ENCODE data around the gene PPFIBP1.
"Not testable (repeated sequence)": the region's sequence is repeated elsewhere in the genome, so short reads cannot be mapped to it uniquely, and the experiment has no call there.

PPFIBP1 gene

DNA sequence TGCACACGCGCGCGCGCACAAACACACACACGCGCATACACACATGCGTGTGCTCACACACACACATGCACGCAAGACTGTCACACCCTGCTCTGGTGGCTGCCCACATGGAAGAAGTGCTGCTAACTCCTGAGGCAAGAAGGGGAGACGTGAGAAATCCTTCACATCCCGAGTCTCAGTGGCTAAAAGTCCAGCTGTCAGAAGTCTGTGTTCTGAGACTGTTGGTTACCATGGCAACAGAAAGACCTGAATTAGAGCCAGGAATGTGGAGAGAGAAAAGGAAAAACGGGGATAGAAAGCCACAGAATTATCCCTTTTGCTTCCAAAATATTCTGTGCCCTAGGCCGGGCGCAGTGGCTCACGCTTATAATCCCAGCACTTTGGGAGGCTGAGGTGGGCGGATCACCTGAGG lies 71.2 kb downstream of the PPFIBP1 start:
- no peak for DNase-seq

DNA sequence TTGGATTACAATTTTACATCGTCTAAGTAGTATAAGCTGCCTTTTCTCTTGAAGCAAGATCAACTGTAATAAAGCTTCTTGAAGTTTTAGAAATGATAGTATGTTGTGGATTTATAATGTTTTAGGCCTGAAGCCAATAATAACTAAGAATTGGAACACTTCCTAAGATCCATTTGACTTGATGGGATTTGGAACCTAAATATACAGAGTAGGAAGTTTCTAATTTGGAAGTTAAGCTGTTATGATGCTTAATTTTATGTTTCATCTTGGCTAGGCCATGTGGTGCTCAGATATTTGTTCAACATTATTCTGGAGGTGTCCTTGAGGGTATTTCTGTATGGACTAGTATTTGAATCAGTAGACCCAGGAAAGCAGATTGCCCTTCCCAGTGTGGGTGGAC lies 74.9 kb downstream of the PPFIBP1 start:
- DNase-seq = not testable (repeated sequence)

DNA sequence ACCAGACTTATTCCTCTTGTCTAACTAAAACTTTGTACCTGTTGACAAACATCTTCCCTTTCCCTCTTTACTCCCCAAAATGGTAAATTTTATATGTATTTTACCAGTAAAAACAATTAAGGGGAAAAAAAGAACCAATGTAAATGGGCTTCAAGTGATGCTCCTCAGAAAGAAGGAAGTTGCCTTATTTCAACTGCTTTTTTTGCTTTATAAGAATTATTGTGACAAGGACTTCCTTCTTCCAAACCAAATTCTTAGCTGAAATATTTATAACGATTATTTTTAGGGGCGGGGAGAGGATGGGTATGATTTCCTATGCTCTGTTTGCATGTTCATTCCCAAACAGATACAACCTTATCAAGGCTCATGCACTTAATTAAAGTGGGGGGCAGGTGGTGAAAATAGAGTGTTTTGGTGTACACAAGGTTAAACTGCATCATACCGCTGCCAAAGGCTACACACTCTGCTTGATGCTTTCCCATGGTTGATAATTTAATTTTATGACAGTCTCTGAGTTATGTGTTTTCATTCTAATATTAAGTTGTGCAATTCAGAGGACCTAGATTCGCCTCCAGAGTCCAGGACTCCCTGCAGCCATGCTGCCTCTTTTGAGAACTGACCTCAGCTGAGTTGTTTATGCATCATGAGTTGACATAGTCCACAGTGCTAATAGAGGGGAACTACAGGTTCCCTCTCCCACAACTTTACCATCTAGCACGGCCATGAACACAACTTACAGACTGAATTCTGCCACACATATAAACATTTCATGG lies 77.2 kb downstream of the PPFIBP1 start:
- DNase-seq = not testable (repeated sequence)

DNA sequence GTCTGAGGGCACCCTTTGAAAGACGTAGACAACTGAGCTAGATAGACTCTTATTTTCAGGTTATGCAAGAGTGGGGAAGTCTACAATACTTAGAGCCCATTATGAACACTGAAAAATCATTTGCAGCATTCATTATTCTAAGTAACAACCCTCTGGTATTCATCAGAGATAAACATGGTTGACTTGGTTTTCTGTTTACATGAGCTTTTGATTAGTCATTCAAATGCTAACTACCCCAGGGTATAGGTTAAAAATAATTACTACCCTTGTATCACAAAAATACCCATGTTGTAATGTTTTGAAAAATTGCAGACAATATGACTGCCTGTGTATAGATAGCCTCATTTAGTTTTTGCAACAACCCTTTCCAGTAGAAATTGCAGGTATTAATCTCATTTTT lies 78.5 kb downstream of the PPFIBP1 start:
- no peak for DNase-seq

DNA sequence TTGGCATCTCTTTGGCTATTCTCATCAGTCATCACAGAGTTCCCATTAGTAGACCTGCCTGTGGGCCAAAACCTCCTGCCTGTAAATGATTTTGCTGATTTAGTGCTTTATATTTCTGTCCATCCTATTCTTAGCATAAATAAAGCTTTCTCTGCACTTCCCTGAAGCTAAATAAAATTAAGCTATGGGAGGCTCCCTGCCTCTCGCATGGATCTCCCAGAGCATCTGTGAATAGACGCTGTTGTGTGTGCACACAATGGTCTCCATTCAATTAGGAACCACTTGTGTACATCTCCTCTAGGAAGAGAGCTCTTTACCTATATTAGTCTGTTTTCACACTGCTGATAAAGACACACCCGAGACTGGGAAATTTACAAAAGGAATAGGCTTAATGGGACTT lies 80.4 kb downstream of the PPFIBP1 start:
- DNase-seq = no peak

DNA sequence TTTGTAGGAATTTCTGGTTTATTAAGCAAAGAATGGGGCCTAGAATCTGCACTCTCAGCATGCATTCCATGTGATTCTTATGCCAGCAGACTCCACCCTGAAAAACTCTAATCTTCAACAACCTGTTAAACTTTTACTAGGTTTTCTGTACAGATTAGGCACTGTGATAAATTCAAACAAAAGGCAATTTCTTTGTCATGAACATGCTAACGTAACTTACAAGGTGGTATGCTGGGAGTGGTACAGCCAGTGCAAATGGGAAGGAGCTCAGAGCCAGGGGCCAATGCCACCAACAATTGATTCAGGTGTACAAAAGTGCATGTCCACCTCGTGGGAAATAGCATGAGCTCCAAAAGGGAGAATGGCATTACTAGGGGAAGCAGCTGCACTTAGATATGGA lies 83.0 kb downstream of the PPFIBP1 start:
- no peak for DNase-seq

DNA sequence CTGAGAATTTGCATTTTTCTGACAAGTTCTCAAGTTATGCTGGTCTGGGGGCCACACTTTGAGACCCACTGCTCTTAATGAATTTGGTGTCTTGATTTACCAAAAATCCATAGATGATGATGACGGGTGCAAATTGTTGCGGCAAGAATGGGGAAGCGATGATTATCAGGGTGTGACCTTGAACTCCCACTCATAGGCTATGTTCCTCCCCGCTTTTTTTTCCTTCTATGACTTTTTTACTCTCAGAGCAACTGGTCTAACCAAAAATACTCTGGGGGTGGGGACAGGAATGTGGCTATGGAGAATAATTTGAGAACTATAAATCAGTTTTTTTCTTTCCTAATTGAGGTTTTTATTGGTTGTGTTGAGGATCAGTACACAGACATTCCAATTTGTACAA lies 83.6 kb downstream of the PPFIBP1 start:
- DNase-seq = no peak

DNA sequence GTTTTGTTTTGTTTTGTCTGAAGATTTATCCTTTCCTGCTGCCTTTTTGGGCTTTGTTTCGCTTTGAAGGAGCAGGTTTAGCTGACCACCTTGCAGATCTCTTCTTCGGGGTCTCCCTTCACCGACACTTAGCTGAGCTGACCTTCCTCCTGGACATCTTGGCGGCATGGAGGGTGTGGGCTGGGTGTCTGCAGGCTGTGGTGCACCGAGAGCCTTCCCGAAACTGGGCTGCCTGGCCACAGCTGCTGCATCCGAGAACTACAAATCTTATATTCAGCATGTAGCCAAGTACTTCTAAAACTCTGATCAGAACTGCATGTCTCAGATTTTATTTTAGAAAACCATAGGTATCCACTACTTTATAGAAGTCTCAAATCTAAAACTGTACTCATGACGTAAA lies 84.9 kb downstream of the PPFIBP1 start:
- DNase-seq = no peak

DNA sequence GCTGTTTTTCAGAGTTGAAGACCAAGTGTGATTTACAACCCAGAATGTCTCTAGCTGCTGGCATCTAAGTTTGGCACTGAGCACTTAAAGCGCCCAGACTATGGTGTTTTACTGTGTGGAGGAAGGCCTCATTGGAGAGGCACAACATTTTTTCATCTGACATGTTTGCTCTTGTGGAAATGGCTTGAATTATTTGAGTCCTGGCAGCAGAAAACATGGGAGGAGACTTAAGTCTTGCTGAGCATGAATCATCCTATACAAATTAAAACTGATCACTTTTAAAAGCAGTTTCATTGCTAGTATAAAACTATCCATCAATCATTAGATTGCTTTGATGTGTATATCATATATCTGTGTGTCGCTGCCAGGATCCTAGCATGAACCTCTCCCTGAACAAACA lies 86.4 kb downstream of the PPFIBP1 start:
- no peak for DNase-seq

DNA sequence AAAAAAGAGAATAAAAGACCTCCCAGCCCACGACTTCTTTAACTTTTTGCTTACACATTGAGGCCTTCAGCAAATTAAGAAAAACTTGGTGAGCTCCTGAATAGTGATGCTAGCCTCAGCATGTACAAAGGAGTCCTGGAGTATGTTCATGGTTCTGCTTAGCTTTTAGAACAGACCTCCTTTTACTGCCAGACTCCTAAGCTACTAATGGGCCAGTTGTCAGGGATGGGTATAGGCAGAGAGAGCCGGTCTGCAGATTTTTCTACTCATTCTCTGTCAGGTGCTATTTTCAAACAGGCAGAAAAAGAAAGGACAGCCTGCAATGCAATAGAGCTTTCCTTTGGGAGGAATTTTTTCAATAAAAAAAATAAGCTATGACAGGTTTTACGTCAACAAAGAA lies 90.4 kb downstream of the PPFIBP1 start:
- DNase-seq = no peak

DNA sequence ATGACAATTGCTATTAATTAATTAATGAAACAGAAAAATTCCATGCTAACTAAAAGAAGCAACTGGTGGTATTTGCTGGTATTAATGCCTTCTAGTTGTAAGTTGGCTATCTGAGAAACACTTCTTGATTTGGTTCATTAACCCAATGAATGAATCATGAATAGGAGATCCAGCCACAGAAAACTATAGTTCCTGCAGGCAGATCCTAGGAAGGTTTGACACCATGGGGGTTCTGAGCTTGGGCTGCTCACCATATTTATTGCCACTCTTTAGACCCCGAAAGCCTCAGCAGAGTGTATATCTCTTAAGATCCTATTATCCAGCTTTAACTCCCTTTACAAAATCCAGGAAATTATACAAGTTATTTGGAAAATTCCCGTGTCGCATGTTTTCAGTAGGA lies 90.9 kb downstream of the PPFIBP1 start:
- DNase-seq = no peak

DNA sequence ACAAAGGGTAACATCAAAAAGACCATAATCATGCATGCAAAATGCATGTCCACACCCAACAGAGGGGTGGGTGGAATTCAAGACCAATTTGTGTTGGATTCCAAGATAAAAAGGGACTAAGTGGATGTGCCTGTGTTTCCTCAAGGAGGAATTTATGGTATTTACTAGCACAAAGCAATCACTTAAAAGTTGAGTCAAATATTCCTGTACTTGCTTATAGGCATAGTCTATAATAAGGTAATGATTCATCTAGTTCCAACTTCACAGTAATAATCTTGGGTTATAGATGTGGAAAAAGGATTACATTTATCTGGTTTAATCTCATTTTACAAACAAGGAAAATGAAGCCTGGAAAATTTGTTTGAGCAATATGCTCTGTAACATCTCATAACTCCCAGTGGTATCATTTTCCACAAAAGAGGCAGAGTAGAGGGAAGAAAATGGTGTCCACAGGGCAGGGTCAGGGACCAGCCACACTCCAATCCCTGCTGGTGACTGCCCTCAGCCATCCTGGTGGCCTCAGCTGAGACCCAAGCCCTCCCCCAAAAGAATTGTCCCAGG lies 91.4 kb downstream of the PPFIBP1 start:
- DNase-seq = no peak

DNA sequence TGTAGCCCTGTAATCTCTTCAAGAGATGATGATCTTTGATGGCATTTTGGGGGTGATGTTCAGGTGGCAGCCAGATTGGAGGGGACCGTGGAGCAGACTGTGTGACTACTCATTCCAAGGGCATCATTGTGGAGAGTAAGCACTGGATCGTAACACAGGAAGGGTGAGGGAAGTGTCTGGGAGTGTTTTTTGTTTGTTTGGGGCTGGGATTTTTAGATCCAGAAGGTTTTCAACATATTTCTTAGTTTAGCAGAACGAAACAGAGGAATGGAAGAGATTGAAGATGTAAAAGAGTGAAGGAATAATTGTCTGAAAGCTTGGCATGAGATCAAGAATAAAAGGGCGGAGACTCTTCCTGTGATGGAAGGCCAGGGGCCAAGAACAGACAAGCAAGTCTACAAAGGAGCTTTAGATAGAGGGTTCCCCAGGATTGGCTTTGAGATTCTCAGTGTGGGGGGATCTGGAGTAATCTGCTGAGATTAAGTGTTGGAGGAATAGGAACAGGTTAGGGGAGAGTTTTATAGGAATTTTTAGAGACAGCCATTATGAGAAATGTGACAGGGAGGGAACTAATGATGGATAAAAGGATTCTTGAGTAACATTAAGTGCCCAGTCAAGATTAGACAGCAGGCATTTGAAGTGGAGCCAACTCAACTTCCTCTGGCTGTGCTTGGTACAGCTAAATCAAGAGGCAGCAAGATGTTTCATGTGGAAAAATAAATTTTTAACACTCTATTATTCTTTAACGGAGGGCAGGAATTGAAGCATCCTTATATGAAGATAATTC lies 92.5 kb downstream of the PPFIBP1 start:
- DNase-seq = no peak

DNA sequence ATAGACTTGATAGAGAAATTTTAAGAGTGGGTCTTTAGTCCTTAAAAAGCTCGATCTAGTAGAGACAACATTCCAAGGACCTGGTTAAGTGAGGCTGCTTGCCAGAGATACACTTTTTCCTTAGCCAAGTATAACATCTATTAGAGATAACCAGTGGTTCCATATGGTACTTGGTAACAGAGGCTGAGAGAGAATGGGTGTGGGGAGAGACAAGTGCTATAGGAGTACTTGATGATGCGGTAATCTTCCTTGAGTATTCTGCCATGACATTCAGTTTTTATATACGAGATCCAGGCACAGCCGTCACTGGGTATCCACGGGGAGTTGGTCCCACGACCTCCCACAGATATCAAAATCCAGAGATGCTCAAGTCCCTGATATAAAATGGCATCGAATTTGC lies 94.8 kb downstream of the PPFIBP1 start:
- DNase-seq = no peak

DNA sequence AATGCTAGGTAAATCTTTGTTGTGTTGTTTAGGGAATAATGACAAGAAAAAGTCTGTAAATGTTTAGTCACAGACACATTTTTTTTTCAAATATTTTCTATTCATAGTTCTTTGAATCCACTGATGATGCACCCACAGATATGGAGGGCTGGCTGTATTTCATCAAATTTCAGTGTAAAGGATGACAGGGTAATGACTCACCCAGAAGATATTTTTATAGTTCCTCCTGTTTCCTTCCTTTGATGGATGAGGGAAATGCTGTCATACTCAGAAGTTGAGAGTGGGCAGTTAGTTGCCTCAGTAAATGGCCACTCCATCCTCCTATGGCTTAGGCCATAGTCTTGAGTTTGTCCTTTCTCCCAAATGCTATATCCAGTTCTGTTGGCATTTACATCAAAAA lies 95.3 kb downstream of the PPFIBP1 start:
- DNase-seq = no peak

DNA sequence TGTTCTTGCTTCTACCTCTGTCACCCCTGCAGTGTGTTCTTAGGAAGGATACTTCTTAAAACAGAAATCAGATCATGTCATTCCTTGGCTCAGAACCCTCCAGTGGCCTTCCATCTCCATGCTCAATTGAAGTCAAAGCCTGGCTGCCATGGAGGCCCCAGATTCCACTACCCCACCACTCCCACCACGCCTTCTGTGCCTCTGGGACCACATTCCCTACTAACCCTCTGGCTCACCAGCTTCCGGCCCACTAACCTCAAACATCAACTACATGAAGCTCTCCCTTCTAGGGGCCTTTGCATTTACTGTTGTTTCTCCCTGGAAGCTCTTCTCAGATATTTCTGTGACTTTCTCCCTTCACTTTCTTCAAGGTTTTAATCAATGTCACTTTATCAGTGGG lies 96.1 kb downstream of the PPFIBP1 start:
- DNase-seq = no peak

DNA sequence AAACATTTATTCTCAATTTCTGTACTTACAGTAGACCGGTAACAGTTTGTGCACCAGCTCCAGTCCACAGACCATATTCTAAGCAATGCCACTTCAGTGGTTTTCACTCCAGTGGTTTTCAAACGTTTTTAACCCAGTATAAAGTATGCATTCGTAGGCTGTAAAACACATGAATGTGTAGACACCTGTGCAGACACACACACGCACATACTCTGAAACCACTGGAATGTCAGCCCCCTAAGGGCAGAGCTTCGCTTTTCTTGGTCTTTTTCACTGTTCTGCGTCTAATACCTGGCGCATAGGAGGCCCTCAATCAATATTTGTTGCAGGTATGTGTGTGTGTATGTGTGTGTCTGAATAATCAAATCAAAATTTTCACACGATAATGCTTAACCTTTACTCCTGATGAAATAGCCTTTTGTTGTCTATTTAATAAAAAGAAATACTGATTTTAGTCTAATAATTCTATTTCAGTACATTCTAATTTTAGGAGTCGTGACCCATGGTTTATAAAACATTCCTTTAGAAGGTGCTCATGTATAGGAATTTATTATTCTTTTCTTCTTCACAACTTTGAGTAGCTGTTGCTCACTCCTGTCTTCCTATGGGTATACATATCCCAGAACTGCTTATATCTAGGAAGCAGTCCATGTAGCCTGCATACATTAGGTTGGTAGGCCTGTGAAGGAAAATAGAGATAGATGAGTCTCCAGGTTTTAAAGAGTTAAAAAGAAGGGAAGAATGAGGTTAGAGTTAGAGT lies 98.6 kb downstream of the PPFIBP1 start:
- DNase-seq = no peak

DNA sequence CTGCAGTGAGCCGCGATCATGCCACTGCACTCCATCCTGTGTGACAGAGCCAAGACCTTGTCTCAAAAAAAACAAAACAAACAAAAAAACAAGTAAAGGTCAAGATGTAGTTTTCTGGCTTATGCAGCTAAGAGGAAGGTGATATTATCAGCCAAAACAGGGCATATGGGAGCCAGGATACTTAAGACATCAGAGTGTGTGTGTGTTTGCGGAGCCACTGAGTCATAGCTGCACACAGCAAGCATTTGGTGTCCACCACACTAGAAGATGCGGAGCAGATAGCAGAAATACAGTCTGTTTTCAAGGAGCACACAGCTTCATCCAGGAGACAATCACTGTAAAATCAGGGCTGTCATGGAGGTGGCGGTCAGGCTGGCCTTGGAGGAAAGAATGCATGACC lies 99.6 kb downstream of the PPFIBP1 start:
- no peak for DNase-seq

DNA sequence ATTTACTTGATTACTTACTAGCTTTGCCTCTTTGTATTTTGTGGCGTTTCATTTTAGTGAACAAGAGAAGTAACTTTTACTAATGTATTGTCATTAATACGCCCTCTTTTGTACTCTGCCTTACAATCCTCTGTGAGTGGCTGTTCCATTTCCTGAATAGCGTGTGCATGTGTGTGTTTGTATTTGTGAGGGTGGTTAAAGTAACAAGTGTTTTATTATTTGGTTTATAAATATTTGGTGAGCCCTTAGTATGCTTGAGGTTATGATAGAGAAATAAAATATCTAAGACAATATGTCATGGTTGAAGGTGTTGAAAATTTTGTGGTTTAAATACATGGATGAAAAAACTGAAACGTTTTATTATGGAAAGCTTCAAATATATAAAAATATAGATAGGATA lies 100.6 kb downstream of the PPFIBP1 start:
- DNase-seq = no peak

DNA sequence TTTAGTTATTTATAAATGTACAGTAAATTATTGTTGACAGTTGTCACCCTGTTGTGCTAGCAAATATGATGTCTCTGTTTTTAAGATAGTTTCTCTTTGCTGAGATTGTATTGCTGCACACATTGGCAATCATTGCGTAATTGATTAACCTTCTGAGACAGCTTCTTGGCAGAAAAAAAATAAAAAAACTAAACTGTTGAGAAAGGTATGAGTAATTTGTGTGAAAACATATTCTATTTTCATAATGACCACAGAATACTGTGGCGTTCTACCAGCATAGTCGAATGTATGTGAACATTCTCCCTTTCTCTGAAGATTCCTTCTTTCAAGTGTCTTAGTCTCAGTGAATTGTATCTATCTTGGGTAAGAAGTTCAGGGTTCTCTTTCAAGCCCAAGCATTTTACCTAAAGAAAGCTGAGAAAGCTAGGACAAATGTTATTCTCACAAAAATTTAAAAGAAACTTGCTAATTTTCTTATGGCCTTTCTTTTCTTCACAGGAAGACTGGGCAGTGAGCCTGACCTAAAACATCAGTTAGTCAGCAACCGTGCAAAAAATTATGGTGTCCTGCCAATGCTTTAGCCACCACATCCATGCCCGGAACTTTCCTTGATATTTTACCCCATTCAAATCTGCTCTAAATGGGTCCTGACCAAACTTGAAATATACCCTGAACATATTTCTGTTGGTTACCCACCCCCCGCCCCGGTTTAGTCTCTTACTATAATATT lies 103.3 kb downstream of the PPFIBP1 start:
- DNase-seq = no peak

DNA sequence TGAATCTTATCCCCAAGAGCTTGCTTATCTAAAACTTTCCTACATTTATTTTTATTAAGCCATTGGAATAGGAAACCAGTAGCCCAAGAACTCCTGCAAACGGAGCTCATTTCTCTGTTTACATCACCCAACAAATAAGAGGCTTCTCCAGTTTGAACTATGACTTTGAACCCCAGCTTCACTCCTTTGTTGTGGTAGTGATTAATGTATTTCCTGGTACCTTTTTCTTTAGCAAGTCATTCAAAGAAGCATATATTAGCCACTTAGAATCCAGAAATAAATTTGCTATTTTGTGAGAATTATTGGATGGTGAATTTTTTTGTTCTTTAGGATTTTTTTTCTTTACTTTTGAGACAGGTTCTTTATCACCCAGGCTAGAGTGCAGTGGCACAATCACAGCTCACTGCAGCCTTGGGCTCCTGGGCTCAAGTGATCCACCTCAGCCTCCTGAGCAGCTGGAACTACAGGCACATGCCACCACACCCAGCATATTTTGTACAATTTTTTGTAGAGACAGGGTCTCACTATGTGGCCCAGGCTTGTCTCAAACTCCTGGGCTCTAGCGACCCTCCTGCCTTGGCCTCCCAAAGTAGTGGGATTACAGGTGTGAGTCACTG lies 104.0 kb downstream of the PPFIBP1 start:
- DNase-seq = not testable (repeated sequence)

DNA sequence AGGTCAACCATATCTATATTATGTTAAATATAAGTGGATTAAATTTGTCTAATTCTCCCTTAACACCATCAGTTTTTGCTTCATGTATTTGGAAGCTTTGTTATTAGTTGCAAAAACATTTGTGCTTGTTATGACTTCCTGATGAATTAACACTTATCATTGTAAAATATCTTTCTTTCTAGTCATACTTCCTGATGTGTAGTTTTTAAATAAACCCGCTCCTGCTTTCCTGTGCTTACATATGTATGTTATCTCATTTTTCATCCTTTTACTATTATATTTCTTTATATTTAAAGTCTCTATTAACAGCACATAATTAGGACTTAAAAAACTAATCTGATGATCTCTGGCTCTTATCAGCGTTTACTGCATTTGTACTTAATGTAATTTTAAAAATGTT lies 106.2 kb downstream of the PPFIBP1 start:
- not testable (repeated sequence) for DNase-seq

All from cerebellar nuclear complex (tissue), 1 donor.